PC-9 (cell line): ENCODE data around the gene PAM. TPM values are rescaled to one million over a fixed set of nuclear protein-coding genes. Genes with fewer than 3 reads are reported as not detected.

Experiments
- BruUV-seq: library from RNA; stranded (reverse); fragments of 400-500 nt; replicated peaks from 2 replicates; lab custom pipeline; 2021; lab: Mats Ljungman, UMichigan
- CTCF ChIA-PET: fragments of 300-600 bp; sonication (Branson Sonifier 250); formaldehyde crosslinking; loops from one replicate; lab custom pipeline; 2022; ENCODE audit warnings: antibody characterized with exemption; lab: Charles Lee
- POLR2A ChIA-PET: fragments of 300-600 bp; sonication (Branson Sonifier 250); formaldehyde crosslinking; loops from one replicate; lab custom pipeline; 2022; ENCODE audit warnings: antibody characterized with exemption; ENCODE audit not compliant: unreplicated experiment; lab: Charles Lee
- DNase-seq, 2 experiments: peaks; one replicate each; pipeline versions ENCODE4 v3.0.0 to v3.0.0-alpha.2; 2015 to 2022; ENCODE audit warnings: mixed read lengths in 1 of 2
- H2AFZ ChIP-seq: fragments of 200-600 bp; sonication (generic); 2 replicates; pipeline ENCODE4 v1.8.1; 2017; ENCODE audit warnings: antibody characterized with exemption
- H3F3A ChIP-seq: fragments of 200-600 bp; sonication (generic); 2 replicates; pipeline ENCODE4 v1.8.1; 2017; ENCODE audit warnings: antibody characterized with exemption, mild to moderate bottlenecking, low read depth; ENCODE audit not compliant: insufficient read depth
- H3K27ac ChIP-seq: fragments of 200-600 bp; sonication (generic); 2 replicates; pipeline ENCODE4 v1.6.1; 2016; ENCODE audit warnings: mixed run types
- H3K27me3 ChIP-seq: fragments of 200-600 bp; sonication (generic); 2 replicates; pipeline ENCODE4 v1.6.1; 2016; ENCODE audit warnings: low read depth, mixed run types; ENCODE audit not compliant: insufficient read depth
- H3K36me3 ChIP-seq: fragments of 200-600 bp; sonication (generic); 2 replicates; pipeline ENCODE4 v1.6.1; 2016; ENCODE audit warnings: low read depth, mixed run types
- H3K4me1 ChIP-seq: fragments of 200-600 bp; sonication (generic); replicated peaks from 2 replicates; pipeline ENCODE4 v1.6.1; 2016; ENCODE audit warnings: mixed run types; ENCODE audit not compliant: insufficient read depth
- H3K4me2 ChIP-seq: fragments of 200-600 bp; sonication (generic); 2 replicates; pipeline ENCODE4 v1.6.1; 2017; ENCODE audit warnings: mixed run types
- H3K4me3 ChIP-seq: fragments of 200-600 bp; sonication (generic); 2 replicates; pipeline ENCODE4 v1.6.1; 2016; ENCODE audit warnings: mixed run types
- H3K79me2 ChIP-seq: fragments of 200-600 bp; sonication (generic); 2 replicates; pipeline ENCODE4 v1.6.1; 2017; ENCODE audit warnings: low read depth, mixed run types
- H3K9me2 ChIP-seq: fragments of 200-600 bp; sonication (generic); 2 replicates; pipeline ENCODE4 v1.8.1; 2017; ENCODE audit warnings: mild to moderate bottlenecking; ENCODE audit not compliant: insufficient read depth
- H3K9me3 ChIP-seq: fragments of 200-600 bp; sonication (generic); 2 replicates; pipeline ENCODE4 v1.8.1; 2016; ENCODE audit warnings: low read depth; ENCODE audit not compliant: insufficient read depth
- H4K20me1 ChIP-seq: fragments of 200-600 bp; sonication (generic); 2 replicates; pipeline ENCODE4 v1.8.1; 2017; ENCODE audit not compliant: insufficient read depth
- CTCF ChIP-seq: fragments of 200-600 bp; sonication (generic); conservative IDR thresholded peaks from 2 replicates; pipeline ENCODE4 v1.6.1; 2017; ENCODE audit warnings: mixed run types, antibody characterized with exemption, mild to moderate bottlenecking, moderate library complexity
- EZH2 ChIP-seq: fragments of 200-600 bp; sonication (generic); IDR thresholded peaks from 2 replicates; pipeline ENCODE4 v1.8.0; 2017; ENCODE audit warnings: antibody characterized with exemption, low read depth
- intact Hi-C: fragments of 100-400 bp; cut with micrococcal nuclease; formaldehyde crosslinking; loops from one replicate; pipeline ENCODE4 v1.10.0; 2022; ENCODE audit not compliant: unreplicated experiment
- total RNA-seq: library from RNA; stranded (reverse); gene quantifications from 2 replicates; pipeline ENCODE4 v1.2.3, GENCODE V29; 2021

The PAM gene
- total RNA-seq, 1 experiment from 2014 or later = 88.4 TPM

GRCh38 chr5:102910240-102911226, 155.4 kb downstream of the PAM start:
- no peaks in the 10 kb centered on the region for H3K36me3 ChIP-seq
- H3K4me2 ChIP-seq = peak overlapping the region; percentile 7; the same call in 1 of the 2 replicates
- ChIA-PET CTCF (no interaction called here), POLR2A (no interaction called here)
- H3F3A ChIP-seq = no peaks in the 10 kb centered on the region
- H3K4me1 ChIP-seq = peaks cover 24% of the 10 kb centered on the region
- H2AFZ ChIP-seq = no peak overlapping the region
- intact Hi-C loops = no loop called here
- H3K9me2 ChIP-seq = no peaks in the 10 kb centered on the region
- H3K4me3 ChIP-seq = no peak overlapping the region
- peak overlapping the region; percentile 63; the same call in 1 of the 2 replicates for H3K27ac ChIP-seq
- BruUV-seq = no TSS peak
- H3K9me3 ChIP-seq = no peaks in the 10 kb centered on the region
- H3K27me3 ChIP-seq = no peaks in the 10 kb centered on the region
- no peaks in the 10 kb centered on the region for H3K79me2 ChIP-seq
- peak in 1 of 2 experiments; percentile 76 for DNase-seq
- TF ChIP-seq EZH2 (no peak), CTCF (no peak)
- H4K20me1 ChIP-seq = no peaks in the 10 kb centered on the region; the same call in 1 of the 2 replicates

- BruUV-seq = no TSS peak
- no peaks in the 10 kb centered on the region; the same call in 1 of the 2 replicates for H4K20me1 ChIP-seq
Measured at GRCh38 chr5:102911973-102912372, 156.9 kb downstream of the PAM start.

GRCh38 chr5:102916109-102916508, 161.0 kb downstream of the PAM start:
- intact Hi-C loops = no loop called here
- ChIA-PET POLR2A (no interaction called here), CTCF (no interaction called here)
- no peaks in the 10 kb centered on the region for H3K9me2 ChIP-seq
- H3K27ac ChIP-seq = no peak overlapping the region
- H3F3A ChIP-seq = no peaks in the 10 kb centered on the region
- no TSS peak for BruUV-seq
- no peaks in the 10 kb centered on the region for H3K9me3 ChIP-seq
- TF ChIP-seq EZH2 (no peak), CTCF (no peak)
- no peak overlapping the region for H2AFZ ChIP-seq
- H3K79me2 ChIP-seq = no peaks in the 10 kb centered on the region
- no peak for DNase-seq
- H3K4me1 ChIP-seq = peaks cover 12% of the 10 kb centered on the region; the same call in 1 of the 2 replicates
- no peaks in the 10 kb centered on the region for H3K36me3 ChIP-seq
- no peak overlapping the region for H3K4me2 ChIP-seq
- H4K20me1 ChIP-seq = no peaks in the 10 kb centered on the region; the same call in 1 of the 2 replicates
- no peak overlapping the region for H3K4me3 ChIP-seq
- no peaks in the 10 kb centered on the region for H3K27me3 ChIP-seq

More at GRCh38 chr5:102911973-102912372, 156.9 kb downstream of the PAM start:
- Histone ChIP-seq H3K79me2 (no peaks in the 10 kb centered on the region), H3K36me3 (no peaks in the 10 kb centered on the region), H3K9me3 (no peaks in the 10 kb centered on the region), H3K4me2 (no peak overlapping the region), H3K27me3 (no peaks in the 10 kb centered on the region), H3F3A (no peaks in the 10 kb centered on the region), H3K4me1 (peaks cover 24% of the 10 kb centered on the region), H3K27ac (no peak overlapping the region), H3K4me3 (no peak overlapping the region), H2AFZ (no peak overlapping the region), H3K9me2 (no peaks in the 10 kb centered on the region)
- CTCF ChIA-PET = no interaction called here
- peak in 1 of 2 experiments; percentile 4 for DNase-seq
- TF ChIP-seq CTCF = no peak
- TF ChIP-seq EZH2 = no peak
- intact Hi-C loops = no loop called here
- POLR2A ChIA-PET = no interaction called here
